22Rv1 (cell line): ENCODE measurements around the gene BTNL9.

Source experiments
- ZFX ChIP-seq: fragments of 450-650 bp; IDR thresholded peaks from 2 replicates; pipeline ENCODE4 v1.6.1; 2017; ENCODE audit warnings: antibody characterized with exemption, borderline replicate concordance
- TF ChIP-seq, protein P1 (sequence below): fragments of 450-650 bp; IDR thresholded peaks from 2 replicates; pipeline ENCODE4 v1.5.1; 2017; ENCODE audit warnings: mild to moderate bottlenecking

- TF ChIP-seq, protein P1, sequence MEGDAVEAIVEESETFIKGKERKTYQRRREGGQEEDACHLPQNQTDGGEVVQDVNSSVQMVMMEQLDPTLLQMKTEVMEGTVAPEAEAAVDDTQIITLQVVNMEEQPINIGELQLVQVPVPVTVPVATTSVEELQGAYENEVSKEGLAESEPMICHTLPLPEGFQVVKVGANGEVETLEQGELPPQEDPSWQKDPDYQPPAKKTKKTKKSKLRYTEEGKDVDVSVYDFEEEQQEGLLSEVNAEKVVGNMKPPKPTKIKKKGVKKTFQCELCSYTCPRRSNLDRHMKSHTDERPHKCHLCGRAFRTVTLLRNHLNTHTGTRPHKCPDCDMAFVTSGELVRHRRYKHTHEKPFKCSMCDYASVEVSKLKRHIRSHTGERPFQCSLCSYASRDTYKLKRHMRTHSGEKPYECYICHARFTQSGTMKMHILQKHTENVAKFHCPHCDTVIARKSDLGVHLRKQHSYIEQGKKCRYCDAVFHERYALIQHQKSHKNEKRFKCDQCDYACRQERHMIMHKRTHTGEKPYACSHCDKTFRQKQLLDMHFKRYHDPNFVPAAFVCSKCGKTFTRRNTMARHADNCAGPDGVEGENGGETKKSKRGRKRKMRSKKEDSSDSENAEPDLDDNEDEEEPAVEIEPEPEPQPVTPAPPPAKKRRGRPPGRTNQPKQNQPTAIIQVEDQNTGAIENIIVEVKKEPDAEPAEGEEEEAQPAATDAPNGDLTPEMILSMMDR = no peak
- no peak for TF ChIP-seq ZFX
Observed at GRCh38 chr5:181054138-181054537, 14.1 kb downstream of the BTNL9 start.
